ENCODE measurements around the gene SPINT1.
"Not testable (repeated sequence)": the region's sequence is repeated elsewhere in the genome, so short reads cannot be mapped to it uniquely, and the experiment has no call there.

SPINT1 gene

DNA sequence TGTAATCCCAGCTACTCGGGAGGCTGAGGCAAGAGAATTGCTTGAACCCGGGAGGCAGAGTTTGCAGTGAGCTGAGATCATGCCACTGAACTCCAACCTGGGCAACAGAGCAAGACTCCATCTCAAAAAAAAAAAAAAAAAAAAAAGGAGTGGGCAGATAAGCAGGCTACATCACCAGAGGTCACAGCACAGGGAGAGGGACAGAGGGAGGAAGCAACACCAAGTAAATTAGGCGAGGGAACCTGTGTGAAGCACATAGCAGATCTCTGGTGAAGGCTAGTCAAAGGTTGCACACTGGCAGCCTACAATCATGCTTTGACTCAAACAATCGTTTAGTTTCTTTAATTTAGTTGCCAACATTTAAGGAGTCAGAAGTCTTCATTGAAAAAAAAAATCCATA is 17.3 kb downstream of the SPINT1 start:
- DNase-seq = not testable (repeated sequence)

DNA sequence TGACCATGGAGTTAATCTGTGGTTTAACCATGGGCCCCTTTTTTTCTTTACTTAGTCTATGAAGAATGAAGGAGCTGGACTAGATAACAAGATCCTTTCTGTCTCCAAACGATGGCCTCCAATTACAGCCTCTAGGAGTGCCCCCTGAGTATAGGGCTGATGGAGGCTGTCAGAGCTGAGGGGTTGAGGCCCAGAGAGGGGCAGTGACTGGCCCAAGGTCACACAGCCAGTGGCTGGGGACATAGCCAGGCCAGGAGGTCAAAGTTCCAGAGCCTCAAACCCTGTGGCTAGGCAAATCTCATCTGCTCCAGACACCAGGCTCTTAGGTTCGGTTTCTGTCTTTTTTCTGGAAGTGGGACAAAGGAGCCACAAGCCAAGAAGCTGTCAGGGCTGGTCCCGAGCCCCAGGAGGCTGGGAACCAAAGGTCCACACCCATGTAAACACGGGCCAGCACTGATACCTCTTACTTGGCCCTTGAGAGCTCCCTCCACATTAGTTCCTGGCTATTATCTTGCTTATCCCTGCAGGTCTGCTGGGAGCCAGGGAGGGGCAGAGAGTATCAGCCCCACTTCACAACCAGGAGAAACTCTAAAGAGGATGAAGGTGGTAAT is 19.9 kb downstream of the SPINT1 start:
- no peak for DNase-seq

- no peak for DNase-seq
These were observed 23.4 kb downstream of the SPINT1 start for GRCh38 chr15:40867199-40867598.

- DNase-seq = no peak
These were observed 25.8 kb downstream of the SPINT1 start for GRCh38 chr15:40869686-40870085.

DNA sequence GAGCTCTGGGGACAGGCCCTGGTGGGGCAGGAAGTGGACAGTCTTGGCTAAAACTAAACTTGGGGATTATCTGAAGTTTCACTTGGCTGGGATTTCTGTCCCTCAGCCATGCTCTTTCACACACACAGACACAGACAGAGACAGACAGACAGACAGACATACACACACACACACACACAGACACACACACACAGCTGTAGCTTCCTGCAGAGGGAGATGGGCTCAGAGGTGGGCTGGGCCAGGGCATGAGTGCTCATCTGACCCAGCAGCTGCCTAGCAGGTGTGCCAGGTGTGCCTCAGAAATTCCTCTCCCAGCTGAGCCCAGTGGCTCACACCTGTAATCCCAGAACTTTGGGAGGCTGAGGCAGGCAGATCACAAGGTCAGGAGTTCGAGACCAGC is 26.9 kb downstream of the SPINT1 start:
- DNase-seq = no peak

- peak; percentile 6 to 62 for DNase-seq
These were observed 28.1 kb downstream of the SPINT1 start for GRCh38 chr15:40871749-40872617.

DNA sequence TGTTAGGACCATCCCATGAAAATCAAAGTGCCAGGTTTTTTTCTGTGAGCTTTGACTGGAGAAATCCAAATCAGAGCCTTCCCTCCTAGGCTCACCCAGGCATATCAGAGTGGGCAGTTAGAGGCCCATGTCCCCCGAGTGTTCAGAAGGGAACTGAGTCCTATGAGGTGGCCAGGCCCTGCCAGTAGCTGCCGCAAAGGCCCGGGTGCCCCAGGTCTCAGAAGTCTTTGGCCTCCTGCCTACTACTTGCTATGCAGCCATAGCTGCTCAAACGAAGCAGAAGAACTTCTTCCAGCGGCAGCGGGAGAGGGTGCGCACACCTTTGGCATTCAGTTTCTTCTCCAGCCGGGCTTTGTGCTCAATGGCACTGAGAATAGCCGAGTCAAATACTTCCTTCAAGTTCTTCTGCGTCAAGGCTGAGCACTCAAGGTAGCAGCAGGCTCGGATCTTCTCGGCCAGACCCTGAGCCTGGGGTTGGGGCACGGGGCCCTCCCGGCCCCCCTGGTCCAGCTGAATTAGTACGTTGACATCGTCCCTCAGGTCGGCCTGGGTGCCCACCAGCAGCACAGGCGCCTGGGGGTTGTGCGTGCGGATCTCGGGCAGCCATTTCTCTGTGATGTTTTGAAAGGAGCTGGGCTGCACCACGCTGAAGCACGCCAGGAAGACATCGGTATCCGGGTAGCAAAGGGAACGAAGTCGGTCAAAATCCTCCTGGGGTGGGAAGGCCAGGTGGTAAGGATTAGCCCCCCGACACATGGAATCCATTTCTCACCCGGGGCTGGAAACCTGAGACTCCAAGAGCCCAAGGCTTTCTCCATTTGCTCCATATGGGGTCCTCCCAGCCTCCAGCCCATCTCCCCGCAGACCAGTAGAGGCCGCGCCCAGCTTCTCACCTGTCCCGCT is 29.2 kb downstream of the SPINT1 start:
- DNase-seq = no peak

- peak; percentile 42 to 56 for DNase-seq
These were observed 30.1 kb downstream of the SPINT1 start, which contains the start of gene RHOV for GRCh38 chr15:40873694-40874561. Gene RHOV (minus strand): TSS chr15:40874234. CDS start chr15:40874139, 95 bp downstream.

DNA sequence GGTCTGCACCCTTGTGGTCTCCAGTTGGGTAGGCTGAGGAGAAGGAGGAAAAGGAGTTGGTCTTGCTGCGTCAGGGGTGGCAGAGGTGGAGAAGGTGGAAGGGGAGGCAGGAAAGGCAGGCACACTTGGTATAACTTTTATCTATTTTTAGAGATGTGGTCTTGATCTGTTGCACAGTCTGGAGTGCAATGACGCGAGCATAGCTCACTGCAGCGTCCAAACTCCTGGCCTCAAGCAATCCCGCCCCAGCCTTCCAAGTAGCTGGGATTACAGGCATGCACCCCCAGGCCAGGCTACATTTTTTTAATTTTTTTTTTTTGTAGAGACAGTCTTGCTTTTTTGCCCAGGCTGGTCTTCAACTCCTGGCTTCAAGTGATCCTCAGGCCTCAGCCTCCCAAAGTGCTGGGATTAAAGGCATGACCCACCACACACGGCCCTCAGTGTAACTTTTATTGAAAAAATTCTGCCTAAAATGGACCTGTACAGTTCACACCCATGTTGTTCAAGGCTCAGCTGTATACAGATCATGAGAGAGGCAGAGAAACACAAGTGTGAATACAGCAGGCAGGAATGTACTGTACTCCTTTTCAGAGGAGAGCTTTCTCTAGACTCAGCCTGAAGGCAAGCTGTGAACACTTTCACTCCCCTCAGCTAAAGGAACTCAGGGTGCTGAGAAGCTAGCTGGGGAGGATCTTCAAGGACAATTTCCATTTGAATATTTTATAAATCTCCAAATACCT is 32.3 kb downstream of the SPINT1 start:
- DNase-seq = no peak

- no peak for DNase-seq
These were observed 33.8 kb downstream of the SPINT1 start for GRCh38 chr15:40877694-40878093.

- DNase-seq = peak; percentile 50 to 86
These were observed 34.9 kb downstream of the SPINT1 start for GRCh38 chr15:40878785-40879184.

GRCh38 chr15:40879609-40880008 is 35.8 kb downstream of the SPINT1 start:
- no peak for DNase-seq

- no peak for DNase-seq
These were observed 37.5 kb downstream of the SPINT1 start for GRCh38 chr15:40881351-40881750.

DNA sequence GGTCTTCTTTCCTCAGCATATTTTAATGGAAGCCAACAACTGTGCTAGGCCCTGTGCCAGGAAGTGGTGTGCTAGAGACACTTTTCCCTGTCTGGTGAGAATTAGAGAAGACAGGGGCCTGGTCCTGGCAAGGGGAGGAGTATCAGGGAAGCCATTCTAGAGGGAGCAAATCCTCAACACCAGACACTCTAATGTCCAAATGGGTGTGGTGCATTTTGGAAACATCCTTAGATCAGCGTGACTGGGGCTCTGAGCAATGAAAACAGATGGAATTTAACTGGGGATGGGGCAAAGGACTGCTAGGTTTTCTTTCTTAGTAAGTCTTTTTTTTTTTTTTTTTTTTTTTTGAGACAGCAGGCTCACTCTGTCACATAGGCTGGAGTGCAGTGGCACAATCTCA is 42.7 kb downstream of the SPINT1 start:
- DNase-seq = no peak

GRCh38 chr15:40889112-40889511 is 45.3 kb downstream of the SPINT1 start:
- no peak for DNase-seq

DNA sequence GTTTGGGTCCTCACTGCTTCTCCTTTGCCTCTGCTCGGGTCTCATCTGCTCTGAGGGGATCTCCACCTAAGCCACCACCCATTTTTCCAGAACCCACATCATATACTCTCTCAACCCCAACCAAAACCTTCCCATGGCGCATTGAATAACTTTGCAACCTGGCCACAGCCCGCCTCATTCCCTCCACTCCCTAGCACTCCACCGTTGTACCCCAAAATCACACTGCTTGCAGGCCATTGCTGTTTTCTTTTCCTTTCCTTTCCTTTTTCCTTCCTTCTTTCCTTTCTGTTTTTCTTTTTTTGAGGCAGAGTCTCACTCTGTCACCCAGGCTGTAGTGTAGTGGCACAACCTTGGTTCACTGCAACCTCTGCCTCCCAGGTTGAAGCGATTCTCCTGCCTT is 47.3 kb downstream of the SPINT1 start:
- no peak for DNase-seq

DNA sequence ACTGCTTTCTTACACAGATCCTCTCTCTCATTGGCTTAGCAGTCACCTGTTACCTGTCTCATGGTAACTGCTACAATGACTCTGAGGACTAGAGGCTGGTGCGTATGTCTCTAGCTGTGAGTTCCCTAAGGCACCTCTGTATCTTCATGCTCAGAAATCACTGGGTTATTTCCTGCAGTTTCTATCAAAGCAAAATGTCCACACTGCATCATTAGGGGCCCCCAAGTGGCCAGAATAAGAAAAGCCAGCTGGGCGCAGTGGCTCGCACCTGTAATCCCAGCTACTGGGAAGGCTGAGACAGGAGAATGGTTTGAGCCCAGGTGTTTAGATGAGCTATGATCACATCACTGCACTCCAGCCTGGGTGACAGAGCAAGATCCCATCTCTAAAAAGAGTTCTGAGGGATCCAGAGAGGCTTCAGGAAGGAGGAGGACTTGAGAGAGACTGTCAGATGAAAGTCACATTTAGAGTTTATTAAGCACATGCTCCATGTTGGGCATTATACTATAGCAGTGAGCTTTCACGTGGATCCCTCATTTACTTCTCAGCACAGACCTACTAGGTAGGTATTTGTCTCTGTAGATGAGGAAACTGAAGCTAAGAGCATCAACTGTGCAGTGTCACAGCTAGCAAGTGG is 48.1 kb downstream of the SPINT1 start:
- DNase-seq = peak; percentile 31 to 69

DNA sequence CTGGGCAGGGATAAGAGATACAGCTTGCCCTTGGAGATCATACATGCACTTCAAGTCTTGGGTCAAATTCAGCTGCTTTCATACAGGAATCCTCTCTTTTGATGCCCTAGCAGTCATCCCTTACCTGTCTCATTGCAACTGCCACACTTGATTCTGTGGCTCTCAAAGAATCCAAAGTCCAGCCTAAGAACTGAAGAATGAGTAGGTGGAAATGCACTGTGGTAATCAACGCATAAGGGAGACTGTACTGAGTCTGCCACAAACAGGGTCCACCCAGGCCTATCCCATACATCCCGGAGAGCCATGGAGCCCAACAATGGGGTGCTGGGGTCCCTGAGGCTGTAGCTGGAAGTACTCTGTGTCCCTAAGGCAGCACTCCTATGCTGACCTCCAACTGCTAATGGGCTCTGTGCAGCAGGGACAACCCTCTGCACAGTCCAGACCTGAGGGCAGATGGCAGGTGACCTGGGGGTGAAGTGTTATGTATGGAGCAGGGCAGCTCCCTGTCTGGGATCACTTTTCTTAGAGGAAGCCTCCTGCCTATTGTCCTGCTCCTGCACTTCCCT is 48.7 kb downstream of the SPINT1 start:
- no peak for DNase-seq

DNA sequence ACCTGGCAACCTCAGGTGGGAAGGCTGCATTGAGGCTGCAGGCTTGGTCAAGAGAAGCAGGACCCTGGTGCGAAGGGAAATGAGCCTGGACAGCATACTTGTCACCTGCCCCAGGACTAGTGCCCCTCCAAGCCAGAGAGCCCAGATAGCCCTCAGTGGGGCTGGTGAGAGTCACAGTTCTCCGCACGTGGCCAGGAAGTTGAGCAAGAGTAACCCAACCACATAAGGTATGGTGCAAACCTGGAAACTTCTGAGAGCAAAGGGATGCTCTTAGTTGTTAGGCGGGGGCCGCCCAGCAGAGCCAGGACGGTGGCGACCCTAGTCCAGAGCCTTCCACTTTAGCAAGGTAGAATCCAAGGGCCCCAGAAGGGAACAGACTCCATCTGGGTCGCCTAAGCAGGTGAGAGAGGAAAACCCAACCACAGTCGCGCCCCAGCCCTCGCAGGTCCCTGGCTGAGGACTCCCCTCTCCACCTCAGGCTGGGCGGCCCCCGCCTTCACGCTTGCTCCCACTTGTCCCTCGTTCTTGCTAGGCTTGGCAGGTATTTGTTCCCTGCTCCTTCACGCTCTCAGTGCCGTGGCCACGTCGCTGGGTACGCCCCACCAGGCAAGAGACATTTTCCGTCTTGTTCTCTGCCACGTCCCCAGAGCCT is 49.3 kb downstream of the SPINT1 start:
- DNase-seq = peak; percentile 35 to 47
